HCT116 (cell line): ENCODE results near the gene ATG16L1. TPM values are rescaled to one million over a fixed set of nuclear protein-coding genes. Genes with fewer than 3 reads are reported as not detected.

Experiments used
- ATAC-seq: fragments of 200-7000 bp; cut with Tn5 transposase; 2 replicates; pipeline ENCODE4 v1.9.1; 2020; ENCODE audit warnings: mild to moderate bottlenecking, moderate library complexity
- BruUV-seq: library from RNA; stranded (reverse); fragments of 400-500 nt; replicated peaks from 2 replicates; lab custom pipeline; 2021; lab: Mats Ljungman, UMichigan
- CTCF ChIA-PET: fragments of 300-600 bp; sonication (Branson Sonifier 250); formaldehyde crosslinking; loops from one replicate; lab custom pipeline; 2021; ENCODE audit warnings: antibody characterized with exemption; lab: Charles Lee
- POLR2A ChIA-PET: fragments of 300-600, 350-600 bp; sonication (Branson Sonifier 250); formaldehyde crosslinking; loops from one replicate; lab custom pipeline; 2021; ENCODE audit warnings: antibody characterized with exemption; lab: Charles Lee
- RAD21 ChIA-PET, 2 experiments: fragments of 300-600 bp; sonication (Branson Sonifier 250); formaldehyde crosslinking; loops; one replicate each; lab custom pipeline; 2023; ENCODE audit warnings: low total read pairs in 2 of 2; ENCODE audit not compliant: uncharacterized antibody in 2 of 2, unreplicated experiment in 2 of 2, low non-redundant PET in 1 of 2; lab: Charles Lee
- DNase-seq: peaks from one replicate; pipeline ENCODE4 v3.0.0-alpha.2; 2010; ENCODE audit warnings: low read depth, low spot score
- H2AFZ ChIP-seq: fragments of 200-600 bp; shearing (Covaris generic), sonication (generic); 2 replicates; pipeline ENCODE4 v1.6.1; 2017; ENCODE audit warnings: low read depth, mixed run types, mixed read lengths, antibody characterized with exemption, low read length; ENCODE audit not compliant: poor library complexity, severe bottlenecking
- H3K27ac ChIP-seq: 2 replicates; pipeline ENCODE4 v1.5.1; 2012; ENCODE audit warnings: low read depth, low read length
- H3K27me3 ChIP-seq: fragments of 200-600 bp; sonication (generic); 2 replicates; pipeline ENCODE4 v1.6.1; 2016; ENCODE audit warnings: mixed run types, low read length, mixed read lengths; ENCODE audit not compliant: insufficient read depth
- H3K36me3 ChIP-seq, 2 experiments: fragments of 200-500 bp in 1 of 2; fragments of 200-600 bp in 1 of 2; sonication (Bioruptor generic) in 1 of 2; sonication (generic) in 1 of 2; 2 replicates each; pipeline versions ENCODE4 v1.5.1 to v1.6.1; 2014 to 2016; ENCODE audit warnings: low read length in 2 of 2, inconsistent platforms in 1 of 2, mixed read lengths in 1 of 2, mixed run types in 1 of 2; ENCODE audit not compliant: insufficient read depth in 2 of 2, control insufficient read depth in 1 of 2
- H3K4me1 ChIP-seq, 2 experiments: fragments of 200-600 bp in 1 of 2; sonication (generic) in 1 of 2; 2 replicates each; pipeline versions ENCODE4 v1.5.1 to v1.6.1; 2012 to 2017; ENCODE audit warnings: low read length in 2 of 2, inconsistent platforms in 1 of 2, mild to moderate bottlenecking in 1 of 2, mixed read lengths in 1 of 2, mixed run types in 1 of 2, moderate library complexity in 1 of 2; ENCODE audit not compliant: insufficient read depth in 2 of 2, control insufficient read depth in 1 of 2
- H3K4me2 ChIP-seq: fragments of 200-600 bp; sonication (generic); 2 replicates; pipeline ENCODE4 v1.6.1; 2017; ENCODE audit warnings: mixed run types, low read length, mixed read lengths
- H3K4me3 ChIP-seq, 2 experiments: fragments of 200-600 bp in 1 of 2; sonication (generic) in 1 of 2; replicated peaks in 1 of 2; 2 replicates each; pipeline ENCODE4 v1.5.1; 2011 to 2016; ENCODE audit warnings: low read length in 2 of 2, control low read depth in 1 of 2, low read depth in 1 of 2, mild to moderate bottlenecking in 1 of 2, mixed read lengths in 1 of 2, mixed run types in 1 of 2
- H3K79me2 ChIP-seq: fragments of 200-600 bp; sonication (generic); 2 replicates; pipeline ENCODE4 v1.6.1; 2017; ENCODE audit warnings: mild to moderate bottlenecking, mixed run types, low read length, moderate library complexity, mixed read lengths; ENCODE audit not compliant: insufficient read depth
- H3K9ac ChIP-seq: fragments of 200-600 bp; sonication (generic); 2 replicates; pipeline ENCODE4 v1.6.1; 2016; ENCODE audit warnings: low read length, mixed read lengths
- H3K9me2 ChIP-seq: fragments of 200-600 bp; sonication (generic), shearing (Covaris generic); 2 replicates; pipeline ENCODE4 v1.6.1; 2017; ENCODE audit warnings: mixed run types, mild to moderate bottlenecking, moderate library complexity; ENCODE audit not compliant: insufficient read depth
- H3K9me3 ChIP-seq, 2 experiments: fragments of 200-500 bp in 1 of 2; fragments of 200-600 bp in 1 of 2; sonication (Bioruptor generic) in 1 of 2; sonication (generic) in 1 of 2; 2 replicates each; pipeline ENCODE4 v1.6.1; 2014 to 2017; ENCODE audit warnings: low read length in 2 of 2, mixed read lengths in 2 of 2, inconsistent platforms in 1 of 2, low read depth in 1 of 2, mild to moderate bottlenecking in 1 of 2, mixed run types in 1 of 2, moderate library complexity in 1 of 2; ENCODE audit not compliant: control insufficient read depth in 1 of 2, insufficient read depth in 1 of 2
- H4K20me1 ChIP-seq: fragments of 200-600 bp; sonication (generic), shearing (Covaris generic); 2 replicates; pipeline ENCODE4 v1.6.1; 2017; ENCODE audit warnings: mixed run types, mild to moderate bottlenecking, moderate library complexity; ENCODE audit not compliant: insufficient read depth
- ATF3 ChIP-seq: IDR thresholded peaks from 2 replicates; pipeline ENCODE4 v1.6.1; 2012
- CBX3 ChIP-seq: IDR thresholded peaks from 2 replicates; pipeline ENCODE4 v1.6.1; 2012; ENCODE audit warnings: low read depth
- CEBPB ChIP-seq: IDR thresholded peaks from 2 replicates; pipeline ENCODE4 v1.6.1; 2012; ENCODE audit warnings: low read depth
- CTCF ChIP-seq, 3 experiments: fragments of 200-600 bp in 1 of 3; sonication (generic) in 1 of 3; IDR thresholded peaks in 2 of 3; conservative IDR thresholded peaks in 1 of 3; 2 replicates each; pipeline ENCODE4 v1.5.1; 2012 to 2017; ENCODE audit warnings: low read depth in 2 of 3, low read length in 2 of 3, antibody characterized with exemption in 1 of 3, borderline replicate concordance in 1 of 3, control low read depth in 1 of 3, mild to moderate bottlenecking in 1 of 3, mixed read lengths in 1 of 3, mixed run types in 1 of 3, moderate library complexity in 1 of 3; ENCODE audit not compliant: insufficient read depth in 1 of 3
- EGR1 ChIP-seq: IDR thresholded peaks from 2 replicates; pipeline ENCODE4 v1.6.1; 2012; ENCODE audit warnings: low read depth
- ELF1 ChIP-seq: IDR thresholded peaks from 2 replicates; pipeline ENCODE4 v1.6.1; 2012; ENCODE audit warnings: low read depth, borderline replicate concordance
- EZH2 ChIP-seq: fragments of 200-600 bp; sonication (generic); IDR thresholded peaks from 2 replicates; pipeline ENCODE4 v1.6.1; 2017; ENCODE audit warnings: antibody characterized with exemption, mixed run types
- EZH2phosphoT487 ChIP-seq: fragments of 200-600 bp; IDR thresholded peaks from 2 replicates; pipeline ENCODE4 v1.6.1; 2018; ENCODE audit warnings: antibody characterized with exemption, borderline replicate concordance
- JUND ChIP-seq: IDR thresholded peaks from 2 replicates; pipeline ENCODE4 v1.6.1; 2012
- MAX ChIP-seq: IDR thresholded peaks from 2 replicates; pipeline ENCODE4 v1.6.1; 2012
- POLR2AphosphoS5 ChIP-seq: IDR thresholded peaks from 2 replicates; pipeline ENCODE4 v1.6.1; 2011; ENCODE audit warnings: mild to moderate bottlenecking, low read depth, low read length, moderate library complexity
- REST ChIP-seq: IDR thresholded peaks from 2 replicates; pipeline ENCODE4 v1.6.1; 2012; ENCODE audit warnings: low read depth
- SIN3A ChIP-seq: IDR thresholded peaks from 2 replicates; pipeline ENCODE4 v1.6.1; 2012; ENCODE audit warnings: low read depth
- SP1 ChIP-seq: IDR thresholded peaks from 2 replicates; pipeline ENCODE4 v1.6.1; 2012; ENCODE audit warnings: low read depth
- YY1 ChIP-seq: IDR thresholded peaks from 2 replicates; pipeline ENCODE4 v1.6.1; 2011; ENCODE audit warnings: low read length, low read depth, moderate library complexity, mild to moderate bottlenecking; ENCODE audit not compliant: insufficient replicate concordance; ENCODE audit errors: extremely low read depth
- ZBTB33 ChIP-seq: IDR thresholded peaks from 2 replicates; pipeline ENCODE4 v1.6.1; 2011; ENCODE audit warnings: mild to moderate bottlenecking, low read length, moderate library complexity; ENCODE audit not compliant: insufficient replicate concordance; ENCODE audit errors: extremely low read depth
- ZFX ChIP-seq: fragments of 450-650 bp; IDR thresholded peaks from 2 replicates; pipeline ENCODE4 v1.6.1; 2017
- ZNF274 ChIP-seq: fragments of 200-500 bp; sonication (Bioruptor generic); IDR thresholded peaks from 2 replicates; pipeline ENCODE4 v1.6.1; 2014; ENCODE audit warnings: mild to moderate bottlenecking, low read depth, low read length, inconsistent platforms
- intact Hi-C: fragments of 100-400 bp; cut with micrococcal nuclease; formaldehyde crosslinking; loops from 2 replicates; pipeline ENCODE4 v1.10.0; 2022
- total RNA-seq: library from RNA; stranded (reverse); gene quantifications from one replicate; pipeline ENCODE4 v1.2.1, GENCODE V29; 2021; ENCODE audit not compliant: unreplicated experiment

ATG16L1 gene
- total RNA-seq, 1 experiment from 2014 or later = 43.4 TPM

- no peak overlapping the region for H3K4me3 ChIP-seq
- intact Hi-C loops = no loop called here
- ChIA-PET POLR2A (no interaction called here), RAD21 (no interaction called here), CTCF (no interaction called here)
- no peak overlapping the region for H2AFZ ChIP-seq
- no peak for ATAC-seq
- no peak overlapping the region for H3K4me2 ChIP-seq
- H3K9me2 ChIP-seq = no peaks in the 10 kb centered on the region
- no peaks in the 10 kb centered on the region for H3K9me3 ChIP-seq
- TF ChIP-seq CEBPB (no peak), CTCF (IDR thresholded peaks at IDR 0.05 in 2 of 3, conservative IDR thresholded peaks at IDR 0.05 in 1 of 3; ENCODE audit: borderline replicate concordance in 1 of 3, insufficient read depth in 1 of 3, low read depth in 2 of 3, low read length in 2 of 3) (no peak), ZFX (no peak), REST (no peak), JUND (no peak), ZBTB33 (no peak), ATF3 (no peak), EZH2 (no peak), ELF1 (no peak), CBX3 (no peak), POLR2AphosphoS5 (no peak), YY1 (no peak), ZNF274 (no peak), EZH2phosphoT487 (no peak), SP1 (no peak), SIN3A (no peak), EGR1 (no peak), MAX (no peak)
- no peaks in the 10 kb centered on the region for H4K20me1 ChIP-seq
- DNase-seq = no peak
- H3K27me3 ChIP-seq = no peaks in the 10 kb centered on the region
- peaks cover 6% of the 10 kb centered on the region; the same call in 1 of the 2 replicates for H3K79me2 ChIP-seq
- no peaks in the 10 kb centered on the region for H3K4me1 ChIP-seq
- H3K27ac ChIP-seq = no peak overlapping the region
- H3K36me3 ChIP-seq = peaks cover 80 to 81% of the 10 kb centered on the region in 2 experiments
- BruUV-seq = no TSS peak
- no peak overlapping the region for H3K9ac ChIP-seq
Measured at GRCh38 chr2:233278921-233279320, 27.4 kb downstream of the ATG16L1 start.
